OCI-LY7 (cell line): ENCODE data around the gene TFAP2A. TPM values are rescaled to one million over a fixed set of nuclear protein-coding genes. Genes with fewer than 3 reads are reported as not detected.

Experiments
- BruUV-seq: library from RNA; stranded (reverse); fragments of 400-500 nt; replicated peaks from 2 replicates; lab custom pipeline; 2021; lab: Mats Ljungman, UMichigan
- CTCF ChIA-PET: fragments of 300-600 bp; sonication (Branson Sonifier 250); formaldehyde crosslinking; loops from one replicate; lab custom pipeline; 2022; ENCODE audit warnings: antibody characterized with exemption; ENCODE audit not compliant: unreplicated experiment; lab: Charles Lee
- POLR2A ChIA-PET: fragments of 300-600 bp; sonication (Branson Sonifier 250); formaldehyde crosslinking; loops from one replicate; lab custom pipeline; 2022; ENCODE audit warnings: antibody characterized with exemption; lab: Charles Lee
- DNase-seq: peaks from one replicate; pipeline ENCODE4 v3.0.0-alpha.2; 2015; ENCODE audit warnings: low spot score
- H2AFZ ChIP-seq: fragments of 200-600 bp; sonication (generic), shearing (Covaris generic); 2 replicates; pipeline ENCODE4 v1.6.1; 2014; ENCODE audit warnings: mild to moderate bottlenecking, antibody characterized with exemption, low read length, moderate library complexity
- H3K27ac ChIP-seq: fragments of 200-600 bp; sonication (generic); 2 replicates; pipeline ENCODE4 v1.5.1; 2014; ENCODE audit warnings: mixed run types, low read depth, mild to moderate bottlenecking, moderate library complexity, low read length, inconsistent platforms; ENCODE audit not compliant: poor library complexity, severe bottlenecking
- H3K36me3 ChIP-seq: fragments of 200-600 bp; sonication (generic); 2 replicates; pipeline ENCODE4 v1.6.1; 2014; ENCODE audit warnings: mild to moderate bottlenecking, antibody characterized with exemption, low read length, moderate library complexity, mixed read lengths; ENCODE audit not compliant: insufficient read depth
- H3K4me1 ChIP-seq: fragments of 200-600 bp; sonication (generic); 2 replicates; pipeline ENCODE4 v1.5.1; 2014; ENCODE audit warnings: mild to moderate bottlenecking, low read length; ENCODE audit not compliant: insufficient read depth, poor library complexity, severe bottlenecking
- H3K4me2 ChIP-seq: fragments of 200-600 bp; sonication (generic); 2 replicates; pipeline ENCODE4 v1.6.1; 2014; ENCODE audit warnings: mild to moderate bottlenecking, low read length
- H3K4me3 ChIP-seq: fragments of 200-600 bp; sonication (generic); 2 replicates; pipeline ENCODE4 v1.5.1; 2014; ENCODE audit warnings: mild to moderate bottlenecking, low read depth, low read length; ENCODE audit not compliant: poor library complexity, severe bottlenecking
- H3K79me2 ChIP-seq: fragments of 200-600 bp; sonication (generic); 2 replicates; pipeline ENCODE4 v1.6.1; 2016; ENCODE audit warnings: low read depth, mild to moderate bottlenecking, low read length, moderate library complexity, mixed read lengths; ENCODE audit not compliant: insufficient read depth
- H3K9me2 ChIP-seq: fragments of 200-600 bp; sonication (generic); 2 replicates; pipeline ENCODE4 v1.6.1; 2016; ENCODE audit warnings: mild to moderate bottlenecking, low read length, mixed read lengths; ENCODE audit not compliant: insufficient read depth
- H3K9me3 ChIP-seq: fragments of 200-600 bp; sonication (generic); 2 replicates; pipeline ENCODE4 v1.6.1; 2014; ENCODE audit warnings: mild to moderate bottlenecking, mixed run types, low read length, mixed read lengths
- H4K20me1 ChIP-seq: fragments of 200-600 bp; sonication (generic); 2 replicates; pipeline ENCODE4 v1.6.1; 2014; ENCODE audit warnings: mild to moderate bottlenecking, antibody characterized with exemption, low read length, moderate library complexity, mixed read lengths; ENCODE audit not compliant: insufficient read depth
- CTCF ChIP-seq: fragments of 200-600 bp; sonication (generic); conservative IDR thresholded peaks from 2 replicates; pipeline ENCODE4 v1.5.1; 2014; ENCODE audit warnings: mild to moderate bottlenecking, antibody characterized with exemption, low read length, moderate library complexity, mixed read lengths
- EZH2phosphoT487 ChIP-seq: fragments of 200-600 bp; sonication (generic); IDR thresholded peaks from 2 replicates; pipeline ENCODE4 v1.6.1; 2018; ENCODE audit warnings: low read depth, borderline replicate concordance, mild to moderate bottlenecking, mixed run types, antibody characterized with exemption, low read length, moderate library complexity, mixed read lengths
- intact Hi-C: fragments of 100-400 bp; cut with micrococcal nuclease; formaldehyde crosslinking; loops from one replicate; pipeline ENCODE4 v1.10.0; 2022; ENCODE audit not compliant: unreplicated experiment
- total RNA-seq, 2 experiments: library from RNA; depleted of rRNA in 1 of 2; stranded (reverse); fragments of >200 nt in 1 of 2; shearing (Covaris generic) in 1 of 2; gene quantifications; 2 replicates each; pipeline ENCODE4 v1.2.3, GENCODE V29; 2014 to 2022

Gene TFAP2A
- total RNA-seq, 2 experiments from 2014 or later, result 2.0 to 3.3 TPM

GRCh38 chr6:10397756-10398445 is 17.0 kb downstream of the TFAP2A start:
- Histone ChIP-seq H3K4me1 (no peaks in the 10 kb centered on the region), H3K27ac (no peak overlapping the region), H3K4me3 (no peak overlapping the region), H3K79me2 (no peaks in the 10 kb centered on the region), H4K20me1 (no peaks in the 10 kb centered on the region), H3K4me2 (no peak overlapping the region), H3K9me2 (no peaks in the 10 kb centered on the region), H2AFZ (no peak overlapping the region), H3K36me3 (no peaks in the 10 kb centered on the region), H3K9me3 (no peaks in the 10 kb centered on the region)
- BruUV-seq, result no TSS peak
- CTCF ChIA-PET, result no interaction called here
- POLR2A ChIA-PET, result no interaction called here
- intact Hi-C loops, result no loop called here
- DNase-seq, result no peak
- TF ChIP-seq CTCF (no peak), EZH2phosphoT487 (no peak)

GRCh38 chr6:10396785-10397184 is 18.1 kb downstream of the TFAP2A start:
- Histone ChIP-seq H3K79me2 (no peaks in the 10 kb centered on the region), H3K36me3 (no peaks in the 10 kb centered on the region), H3K4me1 (no peaks in the 10 kb centered on the region), H2AFZ (no peak overlapping the region), H3K4me2 (no peak overlapping the region), H3K4me3 (no peak overlapping the region), H3K9me2 (no peaks in the 10 kb centered on the region), H3K27ac (no peak overlapping the region), H3K9me3 (no peaks in the 10 kb centered on the region), H4K20me1 (no peaks in the 10 kb centered on the region)
- ChIA-PET POLR2A (interaction anchor here (0.6 kb wide), 1 partner anchor 13 kb away, joined by 3 read pairs; no protein-coding TSS in a partner anchor), CTCF (no interaction called here)
- TF ChIP-seq CTCF (no peak), EZH2phosphoT487 (no peak)
- BruUV-seq, result no TSS peak
- intact Hi-C loops, result no loop called here
- no peak for DNase-seq
